Parathyroid adenoma (tissue), 2 donors: ENCODE measurements around the gene GJD2.

Experiments used
- H2AFZ ChIP-seq: fragments of 300-600 bp; sonication (generic); one replicate; pipeline ENCODE4 v1.7.0; 2017; ENCODE audit warnings: antibody characterized with exemption, mild to moderate bottlenecking
- H3K27ac ChIP-seq: fragments of 300-600 bp; sonication (generic); one replicate; pipeline ENCODE4 v1.7.0; 2017
- H3K27me3 ChIP-seq: fragments of 300-600 bp; sonication (generic); one replicate; pipeline ENCODE4 v1.7.0; 2017; ENCODE audit warnings: low read length; ENCODE audit not compliant: control insufficient read depth, insufficient read depth
- H3K36me3 ChIP-seq: fragments of 300-600 bp; sonication (generic); one replicate; pipeline ENCODE4 v1.7.0; 2017; ENCODE audit warnings: low read length; ENCODE audit not compliant: control insufficient read depth, insufficient read depth
- H3K4me1 ChIP-seq: fragments of 300-600 bp; sonication (generic); one replicate; pipeline ENCODE4 v1.7.0; 2017; ENCODE audit warnings: control low read depth
- H3K4me2 ChIP-seq: fragments of 300-600 bp; sonication (generic); one replicate; pipeline ENCODE4 v1.7.0; 2017; ENCODE audit warnings: low read length
- H3K4me3 ChIP-seq: fragments of 300-600 bp; sonication (generic); one replicate; pipeline ENCODE4 v1.7.0; 2017; ENCODE audit warnings: low read depth, low read length
- H3K79me2 ChIP-seq: fragments of 300-600 bp; sonication (generic); one replicate; pipeline ENCODE4 v1.7.0; 2017; ENCODE audit warnings: control low read depth
- H3K9ac ChIP-seq: fragments of 300-600 bp; sonication (generic); one replicate; pipeline ENCODE4 v1.7.0; 2017; ENCODE audit warnings: mild to moderate bottlenecking
- H3K9me3 ChIP-seq: fragments of 300-600 bp; sonication (generic); one replicate; pipeline ENCODE4 v1.7.0; 2017; ENCODE audit warnings: low read length; ENCODE audit not compliant: control insufficient read depth
- TF ChIP-seq, protein P1 (sequence below): fragments of 300-600 bp; sonication (generic); IDR thresholded peaks from one replicate; pipeline ENCODE4 v1.7.0; 2017; ENCODE audit warnings: antibody characterized with exemption, mild to moderate bottlenecking
- donor health status: primary hyperparathyroidism.

The GJD2 gene

DNA sequence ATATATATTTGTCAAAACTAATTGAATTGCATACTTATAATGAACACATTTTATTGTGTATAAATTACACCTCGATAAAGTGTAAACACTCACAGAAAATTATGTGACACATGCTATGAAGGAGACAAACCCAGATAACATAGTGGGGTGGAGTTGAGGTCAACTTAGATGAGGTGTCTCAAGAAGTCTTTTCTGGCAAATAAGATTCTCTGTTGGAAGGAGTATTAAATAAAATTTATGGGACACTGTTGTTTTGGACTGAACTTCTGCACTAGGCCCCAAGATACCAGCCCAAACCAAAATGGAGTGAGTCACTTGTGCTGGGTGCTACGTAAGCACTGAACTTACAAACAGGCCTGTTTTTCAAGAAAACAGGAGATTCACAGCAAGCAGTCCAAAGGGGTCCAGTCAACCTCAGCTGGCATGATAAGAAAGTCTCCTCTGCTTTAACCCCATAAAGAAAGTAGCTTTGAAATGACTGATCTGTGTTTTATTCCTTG lies 21.9 kb upstream of the GJD2 start:
- Histone ChIP-seq H3K27me3 (no peaks in the 10 kb centered on the region), H3K4me2 (no peak overlapping the region), H3K27ac (no peak overlapping the region), H3K4me1 (no peaks in the 10 kb centered on the region), H3K79me2 (no peaks in the 10 kb centered on the region), H3K4me3 (no peak overlapping the region), H3K36me3 (no peaks in the 10 kb centered on the region), H3K9ac (no peak overlapping the region), H2AFZ (no peak overlapping the region), H3K9me3 (no peaks in the 10 kb centered on the region)
- TF ChIP-seq, protein P1, sequence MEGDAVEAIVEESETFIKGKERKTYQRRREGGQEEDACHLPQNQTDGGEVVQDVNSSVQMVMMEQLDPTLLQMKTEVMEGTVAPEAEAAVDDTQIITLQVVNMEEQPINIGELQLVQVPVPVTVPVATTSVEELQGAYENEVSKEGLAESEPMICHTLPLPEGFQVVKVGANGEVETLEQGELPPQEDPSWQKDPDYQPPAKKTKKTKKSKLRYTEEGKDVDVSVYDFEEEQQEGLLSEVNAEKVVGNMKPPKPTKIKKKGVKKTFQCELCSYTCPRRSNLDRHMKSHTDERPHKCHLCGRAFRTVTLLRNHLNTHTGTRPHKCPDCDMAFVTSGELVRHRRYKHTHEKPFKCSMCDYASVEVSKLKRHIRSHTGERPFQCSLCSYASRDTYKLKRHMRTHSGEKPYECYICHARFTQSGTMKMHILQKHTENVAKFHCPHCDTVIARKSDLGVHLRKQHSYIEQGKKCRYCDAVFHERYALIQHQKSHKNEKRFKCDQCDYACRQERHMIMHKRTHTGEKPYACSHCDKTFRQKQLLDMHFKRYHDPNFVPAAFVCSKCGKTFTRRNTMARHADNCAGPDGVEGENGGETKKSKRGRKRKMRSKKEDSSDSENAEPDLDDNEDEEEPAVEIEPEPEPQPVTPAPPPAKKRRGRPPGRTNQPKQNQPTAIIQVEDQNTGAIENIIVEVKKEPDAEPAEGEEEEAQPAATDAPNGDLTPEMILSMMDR = no peak

DNA sequence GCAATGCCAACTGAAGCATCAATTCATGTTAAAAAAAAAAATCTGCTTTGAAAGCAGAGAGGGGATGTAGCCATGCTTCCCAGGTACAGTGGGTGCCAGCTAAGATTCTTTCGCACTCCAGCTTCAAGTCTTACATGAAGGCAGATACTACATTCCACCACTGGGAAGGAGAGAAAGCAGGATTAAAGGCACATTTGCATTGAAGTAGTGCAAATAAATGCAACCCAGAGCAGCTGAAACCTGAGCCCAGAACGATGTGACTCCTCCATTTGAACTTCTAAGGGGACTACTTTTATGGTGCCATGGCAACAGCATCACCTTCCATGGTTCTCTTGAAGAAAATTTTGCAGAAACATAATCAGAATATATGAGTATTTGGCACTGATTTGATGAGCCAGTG lies 19.1 kb upstream of the GJD2 start:
- H3K4me3 ChIP-seq = no peak overlapping the region
- no peaks in the 10 kb centered on the region for H3K4me1 ChIP-seq
- no peak overlapping the region for H3K4me2 ChIP-seq
- TF ChIP-seq, protein P1 = no peak
- H3K79me2 ChIP-seq = no peaks in the 10 kb centered on the region
- no peak overlapping the region for H3K27ac ChIP-seq
- H2AFZ ChIP-seq = no peak overlapping the region
- no peaks in the 10 kb centered on the region for H3K9me3 ChIP-seq
- no peaks in the 10 kb centered on the region for H3K27me3 ChIP-seq
- no peak overlapping the region for H3K9ac ChIP-seq
- no peaks in the 10 kb centered on the region for H3K36me3 ChIP-seq

DNA sequence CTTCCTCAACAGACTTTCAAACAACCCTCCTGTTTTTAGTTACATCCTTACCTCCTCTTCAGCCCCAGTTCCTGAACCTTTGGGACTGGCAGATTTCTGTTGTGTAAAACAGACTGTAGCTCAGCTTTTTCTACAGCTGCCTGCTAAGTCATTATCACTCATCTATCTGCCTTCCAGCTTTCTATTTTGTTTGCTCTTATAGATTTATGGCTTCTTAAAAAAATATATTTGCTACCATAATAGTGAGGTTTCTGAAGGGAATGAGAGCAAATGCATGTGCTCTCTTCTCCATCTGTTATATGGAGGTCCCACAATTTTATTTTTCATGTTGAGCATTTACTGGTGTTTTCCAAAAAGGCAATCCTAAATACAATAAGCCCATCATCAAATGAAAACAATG lies 18.2 kb upstream of the GJD2 start:
- H2AFZ ChIP-seq = no peak overlapping the region
- no peak overlapping the region for H3K27ac ChIP-seq
- H3K27me3 ChIP-seq = no peaks in the 10 kb centered on the region
- no peak overlapping the region for H3K4me3 ChIP-seq
- TF ChIP-seq, protein P1 = no peak
- no peaks in the 10 kb centered on the region for H3K9me3 ChIP-seq
- H3K36me3 ChIP-seq = no peaks in the 10 kb centered on the region
- no peak overlapping the region for H3K9ac ChIP-seq
- no peaks in the 10 kb centered on the region for H3K4me1 ChIP-seq
- H3K79me2 ChIP-seq = no peaks in the 10 kb centered on the region
- H3K4me2 ChIP-seq = no peak overlapping the region

DNA sequence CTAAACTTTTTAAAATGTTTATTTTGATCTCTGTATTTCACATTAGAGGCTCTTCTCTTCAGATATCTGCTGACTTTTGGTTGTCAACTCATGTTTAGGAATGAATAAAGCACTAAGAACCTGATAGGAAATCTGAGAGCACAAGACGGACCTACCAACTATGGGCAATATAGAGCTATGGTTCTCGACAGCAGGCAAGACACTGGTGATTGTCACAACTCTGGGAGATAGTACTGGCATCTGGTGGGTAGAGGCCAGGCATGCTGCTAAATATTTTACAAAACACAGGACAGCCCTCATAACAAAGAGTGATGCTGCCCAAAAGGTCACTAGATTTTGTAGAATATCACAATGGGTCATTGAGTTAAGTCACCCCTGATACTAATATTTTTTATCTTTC lies 17.5 kb upstream of the GJD2 start:
- no peak overlapping the region for H3K9ac ChIP-seq
- no peaks in the 10 kb centered on the region for H3K79me2 ChIP-seq
- no peak overlapping the region for H3K4me3 ChIP-seq
- H3K36me3 ChIP-seq = no peaks in the 10 kb centered on the region
- no peak overlapping the region for H3K27ac ChIP-seq
- no peaks in the 10 kb centered on the region for H3K27me3 ChIP-seq
- H3K4me1 ChIP-seq = no peaks in the 10 kb centered on the region
- TF ChIP-seq, protein P1 = no peak
- no peak overlapping the region for H3K4me2 ChIP-seq
- H3K9me3 ChIP-seq = no peaks in the 10 kb centered on the region
- H2AFZ ChIP-seq = no peak overlapping the region

DNA sequence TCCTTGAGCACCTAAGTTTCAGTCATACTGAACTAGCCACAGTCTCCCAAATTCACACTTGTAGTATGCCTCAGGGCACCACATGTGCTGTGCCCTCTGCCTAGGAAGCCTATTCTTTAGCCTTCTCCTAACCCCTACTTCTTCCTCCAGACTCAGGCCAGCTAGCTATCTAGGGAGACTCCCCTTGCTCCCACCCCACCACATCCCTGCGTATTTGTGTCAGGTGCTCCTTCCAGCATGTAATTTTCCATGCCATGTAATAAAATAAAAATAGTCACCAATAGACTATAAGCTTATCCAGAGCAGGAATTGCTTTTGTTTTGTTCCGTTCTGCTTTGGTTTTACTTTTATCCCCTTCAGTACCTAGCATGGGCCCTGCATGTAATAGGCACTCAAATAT lies 14.9 kb upstream of the GJD2 start:
- Histone ChIP-seq H3K9ac (no peak overlapping the region), H3K79me2 (no peaks in the 10 kb centered on the region), H2AFZ (no peak overlapping the region), H3K27me3 (no peaks in the 10 kb centered on the region), H3K9me3 (no peaks in the 10 kb centered on the region), H3K36me3 (no peaks in the 10 kb centered on the region), H3K4me3 (no peak overlapping the region), H3K27ac (no peak overlapping the region), H3K4me2 (no peak overlapping the region), H3K4me1 (no peaks in the 10 kb centered on the region)
- TF ChIP-seq, protein P1 = no peak
